Naive B cell (primary cell): Measurements from ENCODE around the gene BTN3A1. TPM values are rescaled to one million over a fixed set of nuclear protein-coding genes. Genes with fewer than 3 reads are reported as not detected.
"Not testable (repeated sequence)": the region's sequence is repeated elsewhere in the genome, so short reads cannot be mapped to it uniquely, and the experiment has no call there.

Experiments used
- ATAC-seq, 2 donors: fragments of 150-1000 bp; cut with Tn5 transposase; 2 replicates each; pipeline ENCODE4 v1.10.0; 2021; ENCODE audit warnings: low read depth in 2 of 2, mild to moderate bottlenecking in 2 of 2, moderate library complexity in 2 of 2
- DNase-seq: peaks from one replicate; pipeline ENCODE4 v3.0.0; 2022
- H3K27ac Mint-ChIP-seq, 6 donors: one replicate each; pipeline ENCODE4 v1.8.0; 2020 to 2022; ENCODE audit warnings: mild to moderate bottlenecking in 6 of 6, mixed read lengths in 6 of 6, moderate library complexity in 5 of 6, inconsistent platforms in 2 of 6
- H3K27me3 Mint-ChIP-seq, 3 donors: one replicate each; pipeline ENCODE4 v1.8.0; 2021 to 2022; ENCODE audit warnings: mixed read lengths in 3 of 3, mild to moderate bottlenecking in 1 of 3
- H3K36me3 Mint-ChIP-seq, 2 donors: one replicate each; pipeline ENCODE4 v1.8.0; 2020 to 2022; ENCODE audit warnings: mixed read lengths in 2 of 2, inconsistent platforms in 1 of 2, mild to moderate bottlenecking in 1 of 2
- H3K4me1 Mint-ChIP-seq, 3 donors: one replicate each; pipeline ENCODE4 v1.8.0; 2020 to 2022; ENCODE audit warnings: mixed read lengths in 3 of 3, inconsistent platforms in 1 of 3, mild to moderate bottlenecking in 1 of 3, moderate library complexity in 1 of 3
- H3K4me3 Mint-ChIP-seq, 8 donors: one replicate each; pipeline ENCODE4 v1.8.0; 2020 to 2022; ENCODE audit warnings: mild to moderate bottlenecking in 8 of 8, mixed read lengths in 8 of 8, moderate library complexity in 8 of 8, inconsistent platforms in 2 of 8
- H3K9me3 Mint-ChIP-seq, 7 donors: one replicate each; pipeline ENCODE4 v1.8.0; 2020 to 2022; ENCODE audit warnings: mixed read lengths in 7 of 7, mild to moderate bottlenecking in 5 of 7, inconsistent platforms in 2 of 7, moderate library complexity in 1 of 7
- polyA plus RNA-seq, 6 donors: library from polyadenylated mRNA; unstranded; fragments of 300-500 nt; fragmentation: Illumina TruSeq; gene quantifications; one replicate each; pipeline ENCODE4 v1.2.3, GENCODE V29; 2021; ENCODE audit warnings: low read depth in 6 of 6

BTN3A1 gene
- polyA plus RNA-seq, 6 donors from 2014 or later, result 14.0 to 30.0 (median 19.2) TPM

DNA sequence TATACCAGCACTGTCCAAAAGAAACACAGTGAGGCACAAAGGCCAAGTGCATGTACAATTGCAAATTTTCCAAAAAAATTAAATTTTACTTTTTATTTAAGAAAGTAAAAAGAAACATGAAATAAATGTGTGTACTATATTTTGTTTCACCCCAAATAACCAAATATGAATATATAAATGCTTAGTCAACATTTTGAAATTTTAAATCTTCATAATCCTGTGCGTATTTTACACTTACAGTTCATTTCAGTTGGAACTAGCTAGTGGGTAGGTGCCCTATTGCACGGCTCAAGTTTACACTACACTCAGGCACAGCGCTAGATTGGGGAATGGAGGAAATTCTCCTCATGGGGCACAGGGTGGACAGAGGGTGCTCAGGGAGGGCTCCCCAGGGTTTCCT, 20.3 kb downstream of the BTN3A1 start:
- Mint-ChIP-seq H3K36me3 (peaks cover 4 to 12% of the 10 kb centered on the region in 2 donors), H3K9me3 (peaks cover 4 to 19% (median 14%) of the 10 kb centered on the region in 7 donors), H3K27ac (no peak overlapping the region), H3K4me3 (peak overlapping the region in 3 of 8 donors; percentile 13 to 30 (median 23)), H3K4me1 (peaks cover 0 to 10% (median 4%) of the 10 kb centered on the region in 3 donors), H3K27me3 (no peaks in the 10 kb centered on the region)
- ATAC-seq (no peak), DNase-seq (no peak)

- no peak overlapping the region for H3K4me3 Mint-ChIP-seq
- peaks cover 0 to 8% (median 4%) of the 10 kb centered on the region in 3 donors for H3K4me1 Mint-ChIP-seq
- H3K9me3 Mint-ChIP-seq, result peaks cover 0 to 3% (median 0%) of the 10 kb centered on the region in 7 donors
- H3K27me3 Mint-ChIP-seq, result no peaks in the 10 kb centered on the region
- ATAC-seq (no peak), DNase-seq (no peak)
- H3K27ac Mint-ChIP-seq, result no peak overlapping the region
- peaks cover 0 to 15% of the 10 kb centered on the region in 2 donors for H3K36me3 Mint-ChIP-seq
Measured at GRCh38 chr6:26426691-26427450, 24.8 kb downstream of the BTN3A1 start.

GRCh38 chr6:26427451-26427809, 25.4 kb downstream of the BTN3A1 start:
- ATAC-seq (no peak), DNase-seq (no peak)
- H3K36me3 Mint-ChIP-seq, result peaks cover 0 to 15% of the 10 kb centered on the region in 2 donors
- H3K27ac Mint-ChIP-seq, result no peak overlapping the region
- no peaks in the 10 kb centered on the region for H3K27me3 Mint-ChIP-seq
- peaks cover 0 to 6% (median 4%) of the 10 kb centered on the region in 3 donors for H3K4me1 Mint-ChIP-seq
- H3K4me3 Mint-ChIP-seq, result no peak overlapping the region
- peaks cover 0 to 3% (median 0%) of the 10 kb centered on the region in 7 donors for H3K9me3 Mint-ChIP-seq

DNA sequence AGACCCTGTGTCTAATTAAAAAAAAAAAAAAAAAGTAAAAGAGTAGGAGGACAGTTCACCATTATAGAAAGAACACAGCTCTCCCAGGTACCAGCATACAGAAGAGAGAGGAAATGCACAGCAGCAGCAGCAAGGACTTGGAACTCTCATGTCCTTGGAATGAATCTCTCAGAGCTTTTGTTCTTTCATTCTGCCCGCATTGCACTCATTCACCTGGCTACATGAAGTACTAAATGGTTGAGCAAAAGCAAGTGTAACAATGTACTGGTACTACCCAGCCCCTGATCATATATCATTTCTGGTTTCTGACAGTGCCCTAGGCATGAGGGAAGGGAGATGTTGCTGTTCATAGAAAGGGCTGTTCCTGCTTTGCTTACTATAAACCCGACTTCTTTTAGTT, 26.1 kb downstream of the BTN3A1 start:
- Mint-ChIP-seq H3K4me3 (no peak overlapping the region), H3K4me1 (peaks cover 0 to 4% (median 0%) of the 10 kb centered on the region in 3 donors), H3K27ac (no peak overlapping the region), H3K36me3 (peaks cover 0 to 15% of the 10 kb centered on the region in 2 donors), H3K27me3 (no peaks in the 10 kb centered on the region), H3K9me3 (peaks cover 0 to 3% (median 0%) of the 10 kb centered on the region in 7 donors)
- DNase-seq (no peak), ATAC-seq (no peak)

GRCh38 chr6:26430787-26431186, 28.7 kb downstream of the BTN3A1 start:
- ATAC-seq (no peak), DNase-seq (no peak)
- Mint-ChIP-seq H3K36me3 (peaks cover 0 to 31% of the 10 kb centered on the region in 2 donors), H3K27ac (no peak overlapping the region), H3K4me1 (no peaks in the 10 kb centered on the region), H3K9me3 (peaks cover 5 to 18% (median 11%) of the 10 kb centered on the region in 7 donors), H3K4me3 (no peak overlapping the region), H3K27me3 (no peaks in the 10 kb centered on the region)

GRCh38 chr6:26431258-26432172, 29.4 kb downstream of the BTN3A1 start:
- Mint-ChIP-seq H3K27me3 (no peaks in the 10 kb centered on the region), H3K36me3 (peaks cover 0 to 27% of the 10 kb centered on the region in 2 donors), H3K4me1 (no peaks in the 10 kb centered on the region), H3K27ac (no peak overlapping the region), H3K4me3 (no peak overlapping the region), H3K9me3 (peaks cover 5 to 18% (median 11%) of the 10 kb centered on the region in 7 donors)
- DNase-seq, result no peak
- no peak for ATAC-seq

GRCh38 chr6:26432627-26433201, 30.6 kb downstream of the BTN3A1 start:
- Mint-ChIP-seq H3K4me1 (no peaks in the 10 kb centered on the region), H3K9me3 (peaks cover 5 to 18% (median 11%) of the 10 kb centered on the region in 7 donors), H3K27ac (no peak overlapping the region), H3K4me3 (no peak overlapping the region), H3K36me3 (peaks cover 0 to 16% of the 10 kb centered on the region in 2 donors), H3K27me3 (no peaks in the 10 kb centered on the region)
- no peak for ATAC-seq
- no peak for DNase-seq

DNA sequence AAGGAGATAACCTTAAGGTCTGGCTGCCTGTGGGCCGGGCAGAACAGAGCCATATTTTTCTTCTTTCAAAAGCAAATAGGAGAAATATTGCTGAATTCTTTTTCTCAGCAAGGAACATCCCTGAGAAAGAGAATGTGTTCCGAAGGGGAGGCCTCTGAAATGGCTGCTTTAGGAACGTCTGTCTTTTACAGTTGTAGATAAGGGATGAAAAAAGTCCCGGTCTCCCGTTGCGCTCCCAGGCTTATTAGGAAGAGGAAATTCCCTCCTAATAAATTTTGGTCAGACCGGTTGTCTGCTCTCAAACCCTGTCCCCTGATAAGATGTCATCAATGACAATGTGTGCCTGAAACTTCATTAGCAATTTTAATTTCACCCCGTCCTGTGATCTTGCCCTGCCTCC, 31.6 kb downstream of the BTN3A1 start:
- H3K4me1 Mint-ChIP-seq, ATAC-seq: not testable (repeated sequence)

DNA sequence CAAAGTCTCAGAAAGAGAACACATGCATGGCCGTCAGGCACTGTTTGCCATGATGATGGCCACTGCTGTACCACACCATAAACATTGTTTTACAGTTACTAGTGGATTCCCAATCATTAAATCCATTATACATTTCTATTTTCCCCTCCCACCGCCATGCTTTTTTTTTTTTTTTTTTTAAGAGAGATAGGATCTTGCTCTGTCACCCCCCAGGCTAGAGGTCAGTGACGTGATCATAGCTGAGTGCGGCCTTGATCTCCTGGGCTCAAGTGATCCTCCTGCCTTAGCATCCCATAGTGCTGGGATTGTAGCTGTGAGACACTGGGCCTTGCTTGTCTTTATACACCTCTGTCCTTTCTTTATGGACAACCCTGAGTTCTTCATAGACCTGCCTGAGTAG, 33.9 kb downstream of the BTN3A1 start:
- no peak for ATAC-seq
- no peak overlapping the region for H3K4me3 Mint-ChIP-seq
- H3K27ac Mint-ChIP-seq, result no peak overlapping the region
- H3K4me1 Mint-ChIP-seq, result peaks cover 12 to 20% (median 14%) of the 10 kb centered on the region in 3 donors
- H3K27me3 Mint-ChIP-seq, result no peaks in the 10 kb centered on the region
- no peak for DNase-seq
- peaks cover 5 to 18% (median 11%) of the 10 kb centered on the region in 7 donors for H3K9me3 Mint-ChIP-seq
- peaks cover 0 to 16% of the 10 kb centered on the region in 2 donors for H3K36me3 Mint-ChIP-seq

More for the DNA sequence above, 31.6 kb downstream of the BTN3A1 start:
- Mint-ChIP-seq H3K36me3 (peaks cover 0 to 16% of the 10 kb centered on the region in 2 donors), H3K4me3 (peak overlapping the region in 2 of 8 donors; percentile 7 to 29), H3K9me3 (peaks cover 5 to 18% (median 11%) of the 10 kb centered on the region in 7 donors)
- H3K27me3 Mint-ChIP-seq, H3K27ac Mint-ChIP-seq, DNase-seq: not testable (repeated sequence)

DNA sequence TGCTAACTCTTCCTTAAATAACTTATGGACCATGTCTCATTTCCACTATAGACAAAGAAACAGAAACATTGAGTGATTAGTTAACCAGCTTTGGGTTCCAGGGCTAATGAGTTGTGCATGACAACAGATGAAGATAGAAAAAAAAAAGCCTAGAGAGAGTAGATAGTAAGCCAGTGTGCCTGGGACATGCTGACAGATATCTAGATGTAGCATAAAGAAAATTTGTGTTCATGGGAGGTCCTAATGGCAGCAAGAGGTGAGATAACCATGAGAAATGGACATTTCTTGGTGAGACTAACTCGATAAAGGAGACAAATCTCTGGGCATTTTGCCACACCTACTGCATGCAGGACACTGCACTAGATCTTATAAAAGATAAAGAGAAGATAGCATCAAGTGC, 35.5 kb downstream of the BTN3A1 start:
- H3K27ac Mint-ChIP-seq, result peak overlapping the region in 1 of 6 donors; percentile 30
- H3K4me3 Mint-ChIP-seq, result peak overlapping the region in 1 of 8 donors; percentile 55
- DNase-seq (no peak), ATAC-seq (no peak)
- no peaks in the 10 kb centered on the region for H3K27me3 Mint-ChIP-seq
- H3K4me1 Mint-ChIP-seq, result peaks cover 18 to 30% (median 22%) of the 10 kb centered on the region in 3 donors
- H3K9me3 Mint-ChIP-seq, result peaks cover 5 to 18% (median 9%) of the 10 kb centered on the region in 7 donors
- H3K36me3 Mint-ChIP-seq, result peaks cover 0 to 16% of the 10 kb centered on the region in 2 donors

DNA sequence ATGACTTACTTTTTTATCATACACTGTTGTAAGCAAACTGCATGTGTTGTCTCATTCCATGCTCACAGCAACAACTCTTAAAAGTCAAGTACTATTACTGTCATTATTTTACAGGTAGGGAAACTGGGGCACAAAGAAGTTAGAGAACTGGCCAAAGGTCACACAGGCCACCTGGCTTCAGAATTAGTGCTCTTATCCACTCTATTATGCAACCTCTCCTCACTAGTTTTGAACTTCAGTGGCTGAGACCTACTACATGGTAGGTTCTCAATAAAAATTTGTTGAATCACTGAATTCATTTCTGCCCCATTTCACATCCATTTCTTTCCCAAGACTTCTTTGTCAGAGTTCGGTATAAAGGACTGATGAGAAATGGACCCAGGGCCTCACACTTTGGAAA, 35.9 kb downstream of the BTN3A1 start:
- ATAC-seq (no peak), DNase-seq (no peak)
- Mint-ChIP-seq H3K4me1 (peaks cover 18 to 34% (median 23%) of the 10 kb centered on the region in 3 donors), H3K4me3 (peak overlapping the region in 1 of 8 donors; percentile 2), H3K36me3 (peaks cover 0 to 16% of the 10 kb centered on the region in 2 donors), H3K9me3 (peaks cover 5 to 18% (median 9%) of the 10 kb centered on the region in 7 donors), H3K27me3 (no peaks in the 10 kb centered on the region), H3K27ac (peak overlapping the region in 1 of 6 donors; percentile 87)

DNA sequence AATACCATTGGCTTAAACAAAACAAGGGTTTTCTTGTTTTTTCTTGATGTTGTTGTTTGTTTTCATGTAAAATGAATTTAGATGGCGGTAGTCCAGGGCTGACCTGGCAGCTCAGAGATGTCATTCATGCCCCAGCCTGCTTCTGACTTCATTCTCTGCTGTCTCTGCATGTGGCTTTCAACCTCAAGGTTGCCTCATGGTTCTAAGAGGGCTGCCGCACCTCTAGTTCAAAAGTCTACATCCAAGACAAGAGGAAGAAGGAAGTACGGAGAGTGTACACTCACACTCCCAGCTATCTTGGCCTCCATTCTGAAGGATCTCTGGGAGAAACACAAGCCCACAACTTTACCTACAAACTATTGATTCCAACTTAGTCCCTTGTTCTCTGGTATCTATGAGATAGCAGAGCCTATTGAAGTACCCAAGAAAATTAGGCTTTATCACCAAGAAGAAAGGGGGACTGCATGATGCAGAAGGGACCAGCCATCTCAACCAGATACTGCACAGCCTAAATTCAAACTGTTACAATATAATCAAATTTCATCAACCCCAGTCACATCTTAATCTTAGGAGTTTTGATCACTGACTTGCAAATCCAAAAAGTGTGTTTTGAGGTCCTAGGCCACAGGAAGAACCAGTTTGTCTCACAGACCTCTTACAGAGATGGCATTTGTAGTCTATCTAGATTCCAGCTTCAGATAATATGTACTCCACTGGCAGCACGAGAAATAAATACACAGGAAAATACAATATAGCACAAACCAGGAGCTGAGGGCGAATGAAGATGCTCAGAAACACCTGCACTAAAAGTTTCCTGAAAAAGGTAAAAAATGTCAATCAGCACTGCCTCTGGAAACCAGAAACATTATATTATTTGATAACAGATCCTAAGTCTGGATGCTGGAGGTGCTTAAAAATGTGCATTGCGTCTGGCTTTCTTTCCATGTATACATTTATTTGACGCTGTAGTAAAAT, 37.4 kb downstream of the BTN3A1 start:
- H3K4me1 Mint-ChIP-seq, result peaks cover 21 to 45% (median 27%) of the 10 kb centered on the region in 3 donors
- DNase-seq (no peak), ATAC-seq (no peak)
- H3K27ac Mint-ChIP-seq, result peak overlapping the region; percentile 94 to 98 (median 96)
- no peaks in the 10 kb centered on the region for H3K27me3 Mint-ChIP-seq
- H3K4me3 Mint-ChIP-seq, result peak overlapping the region; percentile 90 to 100 (median 97)
- peaks cover 6 to 9% of the 10 kb centered on the region in 2 donors for H3K36me3 Mint-ChIP-seq
- H3K9me3 Mint-ChIP-seq, result peaks cover 2 to 4% (median 3%) of the 10 kb centered on the region in 7 donors
